ENCODE data around the gene LRRC74B.
"Not testable (repeated sequence)": the region's sequence is repeated elsewhere in the genome, so short reads cannot be mapped to it uniquely, and the experiment has no call there.

Gene LRRC74B

GRCh38 chr22:21068681-21069276, 23.0 kb downstream of the LRRC74B start:
- H3K27me3 ChIP-seq (ENCODE audit: low read length) = no peaks in the 10 kb centered on the region
- H3K9me2 ChIP-seq (replicated peaks; ENCODE audit: insufficient read depth, low read length) = no peaks in the 10 kb centered on the region
- no peak overlapping the region for H3K4me3 ChIP-seq (ENCODE audit: insufficient read depth, low read length, poor library complexity, severe bottlenecking)
- H2AFZ ChIP-seq (ENCODE audit: low read depth, low read length, severe bottlenecking) = no peak overlapping the region
- H3K36me3 ChIP-seq (ENCODE audit: low read length) = no peaks in the 10 kb centered on the region
- H3K27ac ChIP-seq (ENCODE audit: low read depth, low read length) = no peak overlapping the region
- no peak for TF ChIP-seq CTCF (IDR thresholded peaks at IDR 0.05; ENCODE audit: insufficient read depth, low read length, poor library complexity, severe bottlenecking)
- no peak for TF ChIP-seq EZH2phosphoT487 (conservative IDR thresholded peaks at IDR 0.05; ENCODE audit: low read length)
- no peaks in the 10 kb centered on the region for H3K9me3 ChIP-seq (ENCODE audit: insufficient read depth, low read length)
- no peak overlapping the region for H3K9ac ChIP-seq (ENCODE audit: low read length)
- no peaks in the 10 kb centered on the region for H4K20me1 ChIP-seq (ENCODE audit: low read depth, low read length)
- H3K4me2 ChIP-seq (ENCODE audit: low read depth, low read length, poor library complexity, severe bottlenecking) = no peak overlapping the region
- H3K79me2 ChIP-seq (ENCODE audit: insufficient read depth, low read length) = no peaks in the 10 kb centered on the region
- H3F3A ChIP-seq (ENCODE audit: insufficient read depth) = no peaks in the 10 kb centered on the region

- H3K4me2 ChIP-seq (ENCODE audit: low read depth, low read length, poor library complexity, severe bottlenecking) = no peak overlapping the region
- no peaks in the 10 kb centered on the region for H3F3A ChIP-seq (ENCODE audit: insufficient read depth)
- no peaks in the 10 kb centered on the region for H3K9me3 ChIP-seq (ENCODE audit: insufficient read depth, low read length)
- no peak overlapping the region for H2AFZ ChIP-seq (ENCODE audit: low read depth, low read length, severe bottlenecking)
- TF ChIP-seq CTCF (IDR thresholded peaks at IDR 0.05; ENCODE audit: insufficient read depth, low read length, poor library complexity, severe bottlenecking) (no peak), EZH2phosphoT487 (conservative IDR thresholded peaks at IDR 0.05; ENCODE audit: low read length) (no peak)
- H3K27ac ChIP-seq (ENCODE audit: low read depth, low read length) = no peak overlapping the region
- H3K9ac ChIP-seq (ENCODE audit: low read length) = no peak overlapping the region
- no peaks in the 10 kb centered on the region for H3K27me3 ChIP-seq (ENCODE audit: low read length)
- no peaks in the 10 kb centered on the region for H3K79me2 ChIP-seq (ENCODE audit: insufficient read depth, low read length)
- H3K4me3 ChIP-seq (ENCODE audit: insufficient read depth, low read length, poor library complexity, severe bottlenecking) = no peak overlapping the region
- no peaks in the 10 kb centered on the region for H3K36me3 ChIP-seq (ENCODE audit: low read length)
- H4K20me1 ChIP-seq (ENCODE audit: low read depth, low read length) = no peaks in the 10 kb centered on the region
- H3K9me2 ChIP-seq (replicated peaks; ENCODE audit: insufficient read depth, low read length) = no peaks in the 10 kb centered on the region
Observed at GRCh38 chr22:21069375-21069774, 23.6 kb downstream of the LRRC74B start.

DNA sequence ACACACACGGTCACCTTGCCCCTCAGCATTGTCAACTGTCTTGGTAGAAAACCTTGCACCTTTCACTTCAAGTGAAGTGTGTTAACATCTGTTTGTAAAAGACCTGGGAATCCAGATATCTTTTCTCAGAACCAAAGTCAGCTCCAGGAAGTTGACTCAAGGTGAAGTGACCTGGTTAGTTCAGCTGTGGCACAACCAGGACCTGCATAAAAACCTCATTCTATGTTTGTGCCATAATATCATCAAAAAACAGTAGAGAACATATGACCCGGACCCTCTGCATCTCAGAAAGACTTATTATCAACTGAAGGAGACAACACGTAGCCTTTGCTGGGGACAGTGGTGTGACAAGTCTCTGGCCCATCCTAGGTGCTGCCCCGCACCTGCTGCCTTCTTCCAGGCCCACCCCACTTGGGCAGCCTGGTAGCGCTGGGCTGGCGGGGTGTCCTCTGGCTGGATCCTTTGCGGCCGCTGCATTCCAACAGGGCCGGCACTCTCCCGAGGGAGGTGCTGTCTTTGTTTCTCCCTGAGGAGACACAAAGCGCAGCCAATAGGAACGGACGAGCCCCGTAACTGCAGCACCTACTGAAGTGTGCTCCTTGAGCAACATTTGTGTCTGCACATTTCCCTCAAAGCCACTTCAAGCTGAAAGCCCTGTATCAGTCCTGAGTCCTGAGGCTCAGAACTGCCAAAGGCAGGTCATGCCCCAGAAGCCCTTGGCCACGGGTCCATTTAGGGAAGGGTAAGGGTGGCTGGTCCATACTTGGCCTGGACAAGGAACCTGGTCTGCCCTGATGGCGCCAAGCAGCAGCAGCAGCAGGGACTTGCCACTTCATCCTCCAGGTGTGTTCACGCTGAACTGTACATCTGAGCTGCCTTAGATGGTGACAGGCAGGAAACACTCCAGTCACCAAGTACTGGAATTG, 25.2 kb downstream of the LRRC74B start:
- no peak overlapping the region for H3K4me2 ChIP-seq (ENCODE audit: low read depth, low read length, poor library complexity, severe bottlenecking)

GRCh38 chr22:21071796-21072195, 26.1 kb downstream of the LRRC74B start:
- H3K27ac ChIP-seq (ENCODE audit: low read depth, low read length); H3K4me3 ChIP-seq (ENCODE audit: insufficient read depth, low read length, poor library complexity, severe bottlenecking); H3K27me3 ChIP-seq (ENCODE audit: low read length); H2AFZ ChIP-seq (ENCODE audit: low read depth, low read length, severe bottlenecking); H3K79me2 ChIP-seq (ENCODE audit: insufficient read depth, low read length); H3K9me2 ChIP-seq (replicated peaks; ENCODE audit: insufficient read depth, low read length); H3K9ac ChIP-seq (ENCODE audit: low read length); H3K9me3 ChIP-seq (ENCODE audit: insufficient read depth, low read length); H4K20me1 ChIP-seq (ENCODE audit: low read depth, low read length); H3K36me3 ChIP-seq (ENCODE audit: low read length); H3K4me2 ChIP-seq (ENCODE audit: low read depth, low read length, poor library complexity, severe bottlenecking); H3F3A ChIP-seq (ENCODE audit: insufficient read depth): not testable (repeated sequence)

More for the DNA sequence above, 25.2 kb downstream of the LRRC74B start:
- no peaks in the 10 kb centered on the region for H3K36me3 ChIP-seq (ENCODE audit: low read length)
- TF ChIP-seq CTCF (IDR thresholded peaks at IDR 0.05; ENCODE audit: insufficient read depth, low read length, poor library complexity, severe bottlenecking) = no peak
- no peak for TF ChIP-seq EZH2phosphoT487 (conservative IDR thresholded peaks at IDR 0.05; ENCODE audit: low read length)
- no peaks in the 10 kb centered on the region for H3K79me2 ChIP-seq (ENCODE audit: insufficient read depth, low read length)
- H4K20me1 ChIP-seq (ENCODE audit: low read depth, low read length) = no peaks in the 10 kb centered on the region
- H3K9ac ChIP-seq (ENCODE audit: low read length) = no peak overlapping the region
- H2AFZ ChIP-seq (ENCODE audit: low read depth, low read length, severe bottlenecking) = no peak overlapping the region
- no peaks in the 10 kb centered on the region for H3K27me3 ChIP-seq (ENCODE audit: low read length)
- H3K27ac ChIP-seq (ENCODE audit: low read depth, low read length) = no peak overlapping the region
- no peaks in the 10 kb centered on the region for H3K9me2 ChIP-seq (replicated peaks; ENCODE audit: insufficient read depth, low read length)
- H3F3A ChIP-seq (ENCODE audit: insufficient read depth) = no peaks in the 10 kb centered on the region
- no peak overlapping the region for H3K4me3 ChIP-seq (ENCODE audit: insufficient read depth, low read length, poor library complexity, severe bottlenecking)
- no peaks in the 10 kb centered on the region for H3K9me3 ChIP-seq (ENCODE audit: insufficient read depth, low read length)
